Fibroblast of lung (primary cell): ENCODE measurements around the gene SPATA17. TPM values are rescaled to one million over a fixed set of nuclear protein-coding genes. Genes with fewer than 3 reads are reported as not detected.

ENCODE experiments used
- DNase-seq, 2 donors: peaks; one replicate each; pipeline versions ENCODE4 v3.0.0 to v3.0.0-alpha.2; 2010; ENCODE audit warnings: low read depth in 2 of 2
- H2AFZ ChIP-seq: 2 replicates; pipeline ENCODE4 v1.5.1; 2012; ENCODE audit warnings: low read length, control low read depth, inconsistent platforms
- H3K27ac ChIP-seq: 2 replicates; pipeline ENCODE4 v1.5.1; 2011; ENCODE audit warnings: low read length, control low read depth; ENCODE audit not compliant: insufficient read depth
- H3K27me3 ChIP-seq: 2 replicates; pipeline ENCODE4 v1.5.1; 2011; ENCODE audit warnings: mild to moderate bottlenecking, low read length; ENCODE audit not compliant: control insufficient read depth, insufficient read depth
- H3K36me3 ChIP-seq: 2 replicates; pipeline ENCODE4 v1.5.1; 2011; ENCODE audit warnings: low read length; ENCODE audit not compliant: control insufficient read depth, insufficient read depth
- H3K4me1 ChIP-seq: 2 replicates; pipeline ENCODE4 v1.5.1; 2011; ENCODE audit warnings: low read length; ENCODE audit not compliant: control insufficient read depth, insufficient read depth; ENCODE audit errors: extremely low read depth
- H3K4me2 ChIP-seq: 2 replicates; pipeline ENCODE4 v1.5.1; 2011; ENCODE audit warnings: low read length, control low read depth; ENCODE audit not compliant: insufficient read depth; ENCODE audit errors: extremely low read depth
- H3K4me3 ChIP-seq, 4 experiments: fragments of 200-600 bp in 1 of 4; sonication (generic) in 1 of 4; replicated peaks in 1 of 4; 2 replicates each; pipeline ENCODE4 v1.5.1; 2011 to 2016; ENCODE audit warnings: low read length in 4 of 4, low read depth in 3 of 4, mild to moderate bottlenecking in 3 of 4, control low read depth in 2 of 4, inconsistent platforms in 1 of 4, mixed read lengths in 1 of 4; ENCODE audit not compliant: insufficient read depth in 1 of 4; ENCODE audit errors: control extremely low read depth in 1 of 4
- H3K79me2 ChIP-seq: 2 replicates; pipeline ENCODE4 v1.5.1; 2012; ENCODE audit warnings: mild to moderate bottlenecking, low read length, inconsistent platforms; ENCODE audit not compliant: control insufficient read depth, insufficient read depth
- H3K9ac ChIP-seq: 2 replicates; pipeline ENCODE4 v1.5.1; 2011; ENCODE audit warnings: mild to moderate bottlenecking, low read length, control low read depth; ENCODE audit not compliant: insufficient read depth
- H3K9me3 ChIP-seq: 2 replicates; pipeline ENCODE4 v1.5.1; 2012; ENCODE audit warnings: low read depth, low read length; ENCODE audit not compliant: control insufficient read depth, insufficient read depth
- H4K20me1 ChIP-seq: 2 replicates; pipeline ENCODE4 v1.5.1; 2011; ENCODE audit warnings: low read length; ENCODE audit not compliant: control insufficient read depth, insufficient read depth; ENCODE audit errors: extremely low read depth
- EZH2 ChIP-seq: IDR thresholded peaks from 2 replicates; pipeline ENCODE4 v1.5.1; 2012; ENCODE audit warnings: low read length, control low read depth, mild to moderate bottlenecking; ENCODE audit errors: missing control alignments
- polyA plus RNA-seq, 2 donors: library from polyadenylated mRNA; depleted of rRNA in 1 of 2; stranded (reverse) in 1 of 2; unstranded in 1 of 2; fragments of >200 nt; gene quantifications; 2 replicates each; pipeline ENCODE4 v1.2.1, GENCODE V29; 2011 to 2012; ENCODE audit warnings: missing spikeins in 1 of 2
- total RNA-seq: library from RNA; depleted of rRNA; stranded (reverse); fragments of >200 nt; gene quantifications from 2 replicates; pipeline ENCODE4 v1.2.1, GENCODE V29; 2014
- TF ChIP-seq, protein P1 (sequence below), 2 donors: IDR thresholded peaks in 1 of 2; conservative IDR thresholded peaks in 1 of 2; 1 replicate in 1 of 2; 2 replicates in 1 of 2; pipeline ENCODE4 v1.5.1; 2011 to 2012; ENCODE audit warnings: low read length in 2 of 2, control low read depth in 1 of 2, inconsistent platforms in 1 of 2, low read depth in 1 of 2, mild to moderate bottlenecking in 1 of 2

The SPATA17 gene
- total and polyA plus RNA-seq, 2 donors (not counting 1 experiment from before 2014, with no cell fraction given) = 0.18 to 0.50 TPM

DNA sequence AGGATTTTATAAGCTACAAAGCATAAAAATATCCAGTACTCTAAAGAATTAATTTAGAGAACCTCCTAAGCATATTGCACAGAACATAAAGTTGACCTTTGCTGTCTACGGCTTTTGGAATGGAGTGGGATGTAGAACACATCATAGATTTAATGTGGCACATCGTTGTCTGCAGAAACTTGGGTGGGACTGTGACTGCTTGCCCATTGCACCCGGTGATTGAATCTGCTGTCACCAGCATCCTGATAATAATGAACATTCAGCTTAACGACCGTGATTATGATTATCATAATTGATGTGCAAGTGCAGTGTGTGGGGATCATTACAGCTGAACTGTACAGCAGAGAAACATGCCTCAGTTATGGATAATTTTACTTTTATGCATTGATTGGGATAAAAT lies 181.9 kb downstream of the SPATA17 start:
- Histone ChIP-seq H3K79me2 (no peaks in the 10 kb centered on the region), H3K27me3 (no peaks in the 10 kb centered on the region), H2AFZ (no peak overlapping the region), H3K4me1 (no peaks in the 10 kb centered on the region), H3K9ac (no peak overlapping the region), H3K36me3 (no peaks in the 10 kb centered on the region), H3K9me3 (no peaks in the 10 kb centered on the region), H3K4me2 (no peak overlapping the region), H3K27ac (no peak overlapping the region), H4K20me1 (no peaks in the 10 kb centered on the region), H3K4me3 (no peak overlapping the region)
- TF ChIP-seq, protein P1, sequence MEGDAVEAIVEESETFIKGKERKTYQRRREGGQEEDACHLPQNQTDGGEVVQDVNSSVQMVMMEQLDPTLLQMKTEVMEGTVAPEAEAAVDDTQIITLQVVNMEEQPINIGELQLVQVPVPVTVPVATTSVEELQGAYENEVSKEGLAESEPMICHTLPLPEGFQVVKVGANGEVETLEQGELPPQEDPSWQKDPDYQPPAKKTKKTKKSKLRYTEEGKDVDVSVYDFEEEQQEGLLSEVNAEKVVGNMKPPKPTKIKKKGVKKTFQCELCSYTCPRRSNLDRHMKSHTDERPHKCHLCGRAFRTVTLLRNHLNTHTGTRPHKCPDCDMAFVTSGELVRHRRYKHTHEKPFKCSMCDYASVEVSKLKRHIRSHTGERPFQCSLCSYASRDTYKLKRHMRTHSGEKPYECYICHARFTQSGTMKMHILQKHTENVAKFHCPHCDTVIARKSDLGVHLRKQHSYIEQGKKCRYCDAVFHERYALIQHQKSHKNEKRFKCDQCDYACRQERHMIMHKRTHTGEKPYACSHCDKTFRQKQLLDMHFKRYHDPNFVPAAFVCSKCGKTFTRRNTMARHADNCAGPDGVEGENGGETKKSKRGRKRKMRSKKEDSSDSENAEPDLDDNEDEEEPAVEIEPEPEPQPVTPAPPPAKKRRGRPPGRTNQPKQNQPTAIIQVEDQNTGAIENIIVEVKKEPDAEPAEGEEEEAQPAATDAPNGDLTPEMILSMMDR (conservative IDR thresholded peaks at IDR 0.05 in 1 of 2, IDR thresholded peaks at IDR 0.05 in 1 of 2; ENCODE audit: low read depth in 1 of 2, low read length in 2 of 2) = no peak
- no peak for TF ChIP-seq EZH2
- DNase-seq = no peak

DNA sequence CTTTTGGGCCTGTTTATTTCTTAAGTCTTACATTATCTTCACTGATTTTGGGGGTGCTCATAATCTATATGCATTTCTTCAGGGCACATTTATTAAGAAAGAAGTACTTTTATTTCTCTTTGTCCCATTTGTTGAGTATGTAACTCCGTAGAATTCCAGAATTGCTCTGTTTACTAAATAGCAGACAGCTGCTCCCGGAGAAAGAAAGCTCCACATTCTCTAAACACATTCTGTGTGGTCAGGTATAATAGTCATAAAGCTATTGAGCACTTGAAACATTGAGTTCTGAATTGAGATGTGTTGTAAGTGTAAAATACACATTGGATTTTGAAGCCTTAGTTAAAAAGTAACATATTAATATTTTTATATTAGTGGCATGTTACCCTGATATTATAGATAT lies 206.5 kb downstream of the SPATA17 start:
- Histone ChIP-seq H3K4me2 (no peak overlapping the region), H4K20me1 (no peaks in the 10 kb centered on the region), H3K27me3 (no peaks in the 10 kb centered on the region), H3K4me3 (no peak overlapping the region), H3K9me3 (no peaks in the 10 kb centered on the region), H3K36me3 (no peaks in the 10 kb centered on the region), H3K79me2 (no peaks in the 10 kb centered on the region), H2AFZ (no peak overlapping the region), H3K4me1 (no peaks in the 10 kb centered on the region), H3K9ac (no peak overlapping the region), H3K27ac (no peak overlapping the region)
- no peak for DNase-seq
- no peak for TF ChIP-seq EZH2
- TF ChIP-seq, protein P1 (conservative IDR thresholded peaks at IDR 0.05 in 1 of 2, IDR thresholded peaks at IDR 0.05 in 1 of 2; ENCODE audit: low read depth in 1 of 2, low read length in 2 of 2) = no peak

DNA sequence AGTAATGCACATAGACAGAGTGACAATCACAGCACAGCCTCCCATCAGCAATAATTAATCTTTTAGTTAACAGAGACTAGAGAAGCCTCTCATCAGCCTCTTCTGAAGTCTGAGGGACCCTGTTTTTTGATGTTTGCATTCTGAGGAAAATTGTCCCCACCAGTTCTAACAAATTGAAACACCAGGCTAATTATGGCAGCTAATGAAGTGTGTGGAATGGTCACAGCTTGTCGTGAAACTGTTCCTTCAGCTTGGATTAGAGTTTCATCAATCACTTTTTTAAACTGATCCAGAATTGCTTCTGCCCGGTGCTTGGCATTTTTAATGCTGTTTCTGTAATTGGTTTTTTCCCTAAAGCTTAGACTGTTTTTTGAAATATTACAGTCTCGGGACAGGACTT lies 208.0 kb downstream of the SPATA17 start:
- Histone ChIP-seq H3K4me3 (no peak overlapping the region), H3K4me1 (no peaks in the 10 kb centered on the region), H2AFZ (no peak overlapping the region), H3K27me3 (no peaks in the 10 kb centered on the region), H3K79me2 (no peaks in the 10 kb centered on the region), H3K4me2 (no peak overlapping the region), H3K9me3 (no peaks in the 10 kb centered on the region), H3K36me3 (no peaks in the 10 kb centered on the region), H3K9ac (no peak overlapping the region), H4K20me1 (no peaks in the 10 kb centered on the region), H3K27ac (no peak overlapping the region)
- TF ChIP-seq, protein P1 (conservative IDR thresholded peaks at IDR 0.05 in 1 of 2, IDR thresholded peaks at IDR 0.05 in 1 of 2; ENCODE audit: low read depth in 1 of 2, low read length in 2 of 2) = no peak
- no peak for TF ChIP-seq EZH2
- DNase-seq = no peak
